Measurements from ENCODE around the gene MT1E.

- TF ChIP-seq CTCF (IDR thresholded peaks at IDR 0.05) (0 out of 2 replicates have a peak, but pooled peaks have one; percentile 24), ELF4 (CRISPR knock-in tag; IDR thresholded peaks at IDR 0.05; ENCODE audit: low read depth) (no peak), NR3C1 (CRISPR knock-in tag; conservative IDR thresholded peaks at IDR 0.05; ENCODE audit: low read depth) (no peak), TEAD4 (CRISPR knock-in tag; IDR thresholded peaks at IDR 0.05) (no peak), RELA (CRISPR knock-in tag; IDR thresholded peaks at IDR 0.05; ENCODE audit: borderline replicate concordance) (no peak), FOXK1 (CRISPR knock-in tag; IDR thresholded peaks at IDR 0.05) (no peak), FOXJ3 (CRISPR knock-in tag; IDR thresholded peaks at IDR 0.05; ENCODE audit: borderline replicate concordance) (no peak), ATF3 (CRISPR knock-in tag; conservative IDR thresholded peaks at IDR 0.05) (no peak), CREM (CRISPR knock-in tag; IDR thresholded peaks at IDR 0.05) (no peak), MAX (CRISPR knock-in tag; IDR thresholded peaks at IDR 0.05) (no peak), NFE2L1 (CRISPR knock-in tag; IDR thresholded peaks at IDR 0.05) (no peak)
These were observed 25.1 kb upstream of the MT1E start for GRCh38 chr16:56600398-56600999.

Data from WTC11 (cell line).